GM10266 (cell line): ENCODE data around the gene SMARCA2.

Experiments used
- DNase-seq: peaks from one replicate; pipeline ENCODE4 v3.0.0; 2012; ENCODE audit errors: extremely low spot score
- CTCF ChIP-seq: IDR thresholded peaks from 2 replicates; pipeline ENCODE4 v1.5.1; 2012; ENCODE audit warnings: mild to moderate bottlenecking, low read depth; ENCODE audit not compliant: control insufficient read depth, insufficient read depth; ENCODE audit errors: missing control alignments

Gene SMARCA2

GRCh38 chr9:2173170-2173569 lies 158.0 kb downstream of the SMARCA2 start:
- TF ChIP-seq CTCF, result no peak
- no peak for DNase-seq

- no peak for TF ChIP-seq CTCF
- no peak for DNase-seq
These were observed 158.7 kb downstream of the SMARCA2 start for GRCh38 chr9:2173861-2174260.

GRCh38 chr9:2174306-2174705 lies 159.2 kb downstream of the SMARCA2 start:
- TF ChIP-seq CTCF, result no peak

GRCh38 chr9:2174911-2175310 lies 159.8 kb downstream of the SMARCA2 start:
- no peak for TF ChIP-seq CTCF
- no peak for DNase-seq

More at GRCh38 chr9:2174306-2174705, 159.2 kb downstream of the SMARCA2 start:
- DNase-seq, result no peak

- DNase-seq, result no peak
- TF ChIP-seq CTCF, result no peak
These were observed 162.0 kb downstream of the SMARCA2 start for GRCh38 chr9:2177121-2177520.

DNA sequence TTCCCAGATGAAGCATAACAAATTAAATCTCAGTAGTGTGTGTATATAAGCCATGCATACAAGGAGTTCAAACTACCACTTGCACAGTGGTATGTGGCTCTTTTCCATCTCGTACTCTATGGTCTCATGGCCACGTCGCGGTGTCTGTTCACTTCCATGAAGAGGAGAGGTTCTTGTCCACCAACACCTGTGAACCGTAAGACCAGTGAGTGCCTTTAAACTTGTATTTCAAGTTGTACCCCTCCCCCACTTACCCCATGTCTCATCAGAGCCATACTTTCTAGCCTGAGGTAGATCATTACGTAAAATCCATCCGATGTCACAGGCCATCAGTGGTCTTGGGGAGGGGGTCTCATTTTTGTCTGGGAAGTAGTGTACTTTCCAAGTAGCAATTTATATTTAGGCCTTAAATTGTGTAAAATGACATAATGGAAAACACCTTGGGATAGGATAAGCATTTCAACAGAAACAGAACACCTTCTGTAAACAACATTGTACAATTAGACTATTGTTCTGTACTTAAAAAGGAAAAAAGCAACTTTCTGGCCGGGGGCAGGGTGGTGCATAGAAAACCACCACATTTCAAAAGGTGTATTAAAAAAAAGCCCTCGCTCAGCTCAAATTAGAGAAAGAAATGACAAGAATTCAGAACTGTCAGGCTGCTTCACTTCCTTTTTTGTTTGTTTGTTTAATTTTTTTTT lies 163.0 kb downstream of the SMARCA2 start:
- DNase-seq, result no peak
- no peak for TF ChIP-seq CTCF

DNA sequence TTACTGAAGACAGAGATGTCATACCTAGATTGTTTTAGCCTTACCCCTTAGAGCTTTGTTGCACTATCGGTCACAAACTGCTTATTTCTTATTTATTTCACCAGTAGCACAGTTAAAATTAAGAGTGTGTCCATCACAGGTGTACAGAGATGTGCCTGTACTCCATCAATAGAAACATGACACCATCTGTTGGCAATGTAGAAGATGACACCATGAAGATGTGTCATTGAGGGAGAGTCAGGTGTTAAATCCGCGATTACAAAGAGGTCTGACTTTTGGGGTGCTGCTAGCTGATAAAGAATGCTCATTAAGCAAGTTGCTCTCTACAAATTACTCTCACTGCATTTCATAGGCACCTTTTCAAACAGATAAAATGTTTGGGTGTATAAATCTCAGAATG lies 164.4 kb downstream of the SMARCA2 start:
- no peak for DNase-seq
- TF ChIP-seq CTCF, result peak; percentile 15
